GM19455 (cell line): ENCODE results near the gene TMEM238L.

Experiments
- ATAC-seq: cut with Tn5 transposase; IDR thresholded peaks from one replicate; pipeline ENCODE4 v1.9.1; 2021; ENCODE audit not compliant: unreplicated experiment

The TMEM238L gene

DNA sequence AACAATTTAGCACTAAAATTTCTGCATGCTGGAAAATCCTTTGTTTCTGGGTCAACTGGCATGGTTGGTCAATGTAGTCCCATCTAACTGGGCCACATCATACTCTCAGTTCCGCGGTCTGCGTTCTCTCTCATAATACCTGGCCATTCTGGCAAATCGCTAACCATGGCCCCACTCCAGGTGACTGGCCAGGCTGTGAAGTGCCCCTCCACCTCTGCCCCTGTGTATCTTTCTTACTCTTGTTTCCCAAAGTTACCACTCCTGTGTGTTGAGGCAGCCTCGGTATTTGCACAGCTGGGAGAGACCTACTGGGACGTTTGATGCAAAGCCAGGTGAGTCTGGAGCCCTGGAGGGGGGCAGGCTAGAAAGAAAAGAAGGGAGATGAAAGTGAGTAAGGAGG is 2.0 kb upstream of the TMEM238L start:
- no peak for ATAC-seq

DNA sequence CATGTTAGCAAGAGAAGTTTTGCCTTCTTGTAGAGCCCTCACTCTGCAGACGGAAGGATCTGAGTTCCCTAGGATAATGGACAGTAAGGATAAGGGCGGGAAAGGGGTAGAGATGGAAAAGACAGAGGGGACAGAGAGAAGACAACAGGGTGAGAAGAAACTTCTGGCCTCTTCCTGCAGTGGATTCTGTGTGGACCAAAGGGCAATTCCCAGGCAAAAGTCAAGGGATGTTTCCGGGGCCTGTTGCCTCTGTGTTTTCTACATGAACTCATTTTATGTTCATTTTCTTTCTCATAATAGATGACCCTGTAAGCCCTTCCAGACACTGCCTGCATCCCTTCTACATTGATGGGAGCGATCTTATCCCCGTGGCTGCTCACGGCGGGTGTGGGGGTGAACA is 647 bp upstream of the TMEM238L start:
- no peak for ATAC-seq

DNA sequence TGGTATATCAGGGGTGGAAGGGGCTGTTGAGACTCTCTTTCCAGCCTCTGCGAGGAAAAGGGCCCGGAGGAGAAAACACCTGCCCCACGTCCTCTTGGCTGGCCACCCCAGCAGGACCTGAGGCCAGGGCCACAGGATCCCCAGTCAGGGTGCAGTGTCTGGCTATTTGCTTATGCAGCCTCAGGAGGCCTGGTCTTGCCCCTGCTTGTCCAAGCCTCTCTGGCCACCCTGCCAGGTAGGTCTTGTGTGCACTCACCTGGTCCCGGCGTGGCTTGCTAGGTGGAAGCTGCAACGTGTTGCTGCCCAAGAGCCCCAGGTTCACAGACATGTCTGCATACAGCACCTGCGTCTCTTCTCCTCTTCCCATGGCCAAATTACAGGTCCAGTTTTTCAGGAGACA is 549 bp downstream of the TMEM238L start:
- no peak for ATAC-seq

DNA sequence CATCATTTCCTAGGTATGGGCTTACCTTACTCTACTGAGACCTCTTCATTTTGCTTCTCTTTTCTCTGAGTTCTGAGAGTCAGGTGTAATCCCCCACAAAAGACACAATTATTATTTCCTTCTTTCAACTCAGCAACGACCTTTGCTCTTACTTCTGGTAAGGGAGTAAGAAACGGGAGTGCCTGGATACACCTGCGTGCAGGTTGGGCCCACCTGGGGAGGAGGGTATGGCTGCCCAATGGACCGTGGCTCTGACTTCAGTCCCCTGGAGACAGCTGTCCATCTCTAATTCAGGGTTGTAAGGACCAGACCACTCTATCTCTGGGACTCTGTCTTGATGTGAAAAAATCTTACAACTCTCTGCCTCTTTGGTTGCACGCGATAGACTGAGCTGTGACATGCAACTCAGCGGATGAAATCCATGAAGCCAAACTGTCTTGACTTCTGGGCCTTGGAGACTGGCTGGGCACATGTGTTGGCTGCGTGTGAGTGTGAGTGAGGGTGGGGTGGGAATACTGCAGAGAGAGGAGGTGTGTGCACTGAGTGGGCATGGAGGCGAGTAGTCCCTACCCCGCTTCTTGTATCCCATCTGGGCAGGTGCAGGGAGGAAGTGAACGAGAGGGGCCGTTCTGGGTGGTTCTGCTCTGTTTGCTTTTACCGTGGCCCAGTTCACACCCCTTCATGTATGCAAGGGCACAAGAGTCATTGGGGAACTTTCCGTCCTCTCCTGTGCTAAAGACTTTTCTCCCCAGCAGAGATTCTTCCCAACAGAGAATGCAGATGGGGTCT is 1.2 kb downstream of the TMEM238L start:
- ATAC-seq, result no peak

DNA sequence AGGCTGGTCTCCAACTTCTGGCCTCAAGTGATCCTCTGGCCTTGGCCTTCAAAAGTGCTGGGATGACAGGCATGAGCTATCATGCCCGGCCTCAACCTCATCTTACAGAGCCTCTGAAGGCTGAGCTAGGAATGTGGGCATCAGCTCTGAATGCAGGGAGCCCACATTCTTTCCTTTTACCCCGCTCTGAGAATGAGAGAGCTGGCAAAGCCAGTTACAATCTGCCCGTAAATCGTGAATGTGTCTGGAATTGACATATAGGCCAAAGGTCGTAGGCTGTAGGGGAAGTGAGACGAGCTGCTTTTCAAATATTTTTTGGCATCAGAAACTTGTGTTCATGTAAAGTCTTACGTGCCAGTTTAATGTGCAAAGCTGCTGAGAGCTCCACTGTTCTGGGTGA is 4.5 kb downstream of the TMEM238L start:
- no peak for ATAC-seq

DNA sequence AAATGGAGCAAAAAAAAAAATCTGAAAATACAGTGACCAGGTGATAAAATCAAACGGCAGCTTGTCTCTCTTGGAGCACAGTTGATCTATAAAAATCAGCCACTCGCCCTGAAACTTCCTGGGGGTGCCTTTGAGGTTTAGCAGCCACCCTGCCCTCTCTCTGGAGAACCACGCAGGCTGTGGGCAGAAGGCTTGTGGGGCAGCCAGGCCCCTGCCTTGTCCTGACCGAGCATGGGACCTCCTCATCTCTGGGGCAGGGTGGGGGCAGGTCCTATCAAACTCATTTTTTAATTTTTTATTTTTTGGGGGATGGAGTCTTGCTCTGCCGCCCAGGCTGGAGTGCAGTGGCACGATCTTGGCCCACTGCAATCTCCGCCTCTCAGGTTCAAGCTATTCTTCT is 5.0 kb downstream of the TMEM238L start:
- ATAC-seq, result no peak

DNA sequence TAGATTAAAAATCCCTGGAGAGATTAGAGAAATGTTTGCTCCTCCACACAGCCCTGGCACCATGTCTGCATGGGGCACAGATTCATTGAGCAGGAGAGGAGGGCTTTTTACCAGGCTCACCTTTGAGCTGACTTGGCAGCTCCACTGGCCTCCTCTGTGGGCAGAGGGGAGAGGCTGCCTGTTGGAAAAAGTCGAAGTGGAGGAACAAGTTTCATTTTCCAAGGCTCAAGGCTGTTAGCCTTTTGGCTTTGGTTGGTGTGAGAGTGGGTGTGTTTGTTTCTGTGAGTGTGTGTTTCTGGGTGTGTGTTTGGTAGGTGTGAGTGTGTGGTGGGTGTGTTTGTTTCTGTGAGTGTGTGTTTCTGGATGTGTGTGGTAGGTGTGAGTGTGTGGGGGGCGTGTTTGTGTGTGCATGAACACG is 5.6 kb downstream of the TMEM238L start:
- no peak for ATAC-seq

DNA sequence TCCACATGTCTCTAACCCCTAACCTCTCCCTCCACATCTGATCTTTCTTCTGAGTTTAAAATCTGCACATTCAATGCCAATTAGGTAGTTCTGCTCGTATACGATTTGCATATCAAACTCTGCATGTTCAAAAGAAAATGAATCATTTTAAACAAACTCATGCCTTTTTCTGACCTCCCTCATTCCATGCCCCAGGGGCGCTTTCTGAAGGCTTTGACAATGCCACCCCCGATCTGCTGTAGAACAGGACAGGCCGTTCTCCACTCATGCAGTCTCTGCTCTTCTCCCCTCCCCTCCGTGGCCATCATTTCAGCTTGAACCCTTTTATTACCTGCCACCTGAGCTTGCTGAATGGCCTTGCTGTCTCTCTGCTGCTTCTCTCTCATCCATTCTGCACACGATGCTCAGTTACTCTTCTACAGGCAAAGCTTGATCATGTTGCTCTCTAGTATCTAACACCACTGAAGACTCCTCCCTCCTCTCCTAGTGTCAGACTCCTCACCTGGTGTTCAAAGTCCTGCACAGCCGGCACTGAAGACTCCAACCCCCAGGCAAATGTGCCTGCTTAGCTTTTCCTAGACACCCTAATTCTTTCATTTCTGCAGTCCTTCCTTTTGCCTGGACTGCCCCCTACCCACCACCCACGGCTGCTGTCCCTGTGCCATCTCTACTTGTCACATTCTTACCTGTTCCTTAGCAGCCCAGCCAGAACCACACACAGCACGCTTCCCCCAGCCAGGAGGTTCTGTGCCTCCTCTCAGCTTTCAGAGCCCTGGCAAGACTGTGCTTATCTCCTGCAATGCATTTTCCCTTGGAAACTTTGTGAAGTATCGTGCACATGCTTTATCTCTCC is 6.2 kb downstream of the TMEM238L start:
- ATAC-seq, result no peak

DNA sequence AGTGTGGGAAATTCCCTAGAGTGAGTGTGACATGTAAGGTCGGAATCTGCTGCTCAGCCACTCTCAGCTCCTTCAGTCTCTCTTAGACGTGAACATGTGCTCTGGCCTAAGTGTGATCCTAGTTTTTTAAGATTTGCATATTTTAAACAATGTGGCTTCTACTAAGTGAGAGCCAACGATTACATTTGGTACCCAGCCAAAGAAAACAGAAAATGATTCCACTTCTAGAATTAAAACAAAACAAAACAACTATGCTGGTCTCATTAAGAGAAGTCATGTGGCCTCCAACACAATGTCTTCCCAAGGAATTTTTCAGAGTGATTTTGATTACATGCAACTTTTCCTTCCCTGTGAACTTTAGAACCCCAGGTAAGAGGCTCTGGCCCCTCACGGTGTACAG is 10.1 kb downstream of the TMEM238L start:
- ATAC-seq, result no peak

DNA sequence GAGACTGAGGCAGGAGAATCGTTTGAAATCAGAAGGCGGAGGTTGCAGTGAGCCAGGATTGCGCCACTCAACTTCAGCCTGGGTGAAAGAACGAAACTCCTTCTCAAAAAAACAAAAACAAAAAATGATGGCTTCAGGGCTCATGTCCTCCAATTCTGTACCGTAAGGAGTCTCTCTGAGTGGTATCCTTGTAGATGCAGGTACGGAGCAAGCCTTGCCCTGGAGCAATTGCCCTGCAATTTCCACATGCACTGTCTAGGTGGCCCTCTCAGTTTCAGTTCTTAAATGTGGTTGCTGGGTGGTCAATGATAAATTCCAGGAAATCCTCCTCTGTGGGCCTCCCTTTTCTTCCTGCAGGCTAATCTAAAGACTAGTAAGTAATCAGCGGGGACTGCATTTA is 10.6 kb downstream of the TMEM238L start:
- ATAC-seq, result no peak

DNA sequence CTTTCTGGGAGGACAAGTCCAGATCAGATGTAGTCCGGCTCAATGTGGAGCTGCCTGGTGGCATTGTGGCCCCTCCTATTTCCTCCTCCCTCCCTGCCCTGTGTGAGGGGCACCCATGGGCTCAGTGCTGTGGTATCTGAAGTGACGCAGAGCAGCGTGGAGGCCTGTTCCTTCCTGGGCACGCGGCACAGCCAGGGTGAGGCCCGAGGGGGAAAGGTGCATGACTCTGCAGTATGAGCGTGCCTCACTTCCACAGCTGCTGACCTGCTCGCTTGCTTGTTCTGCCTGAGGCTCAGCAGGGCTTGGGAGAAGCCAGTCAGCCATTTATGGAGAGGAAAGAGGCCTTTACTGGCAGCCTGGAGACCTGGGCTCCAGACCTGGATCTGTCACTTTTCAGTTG is 11.7 kb downstream of the TMEM238L start:
- no peak for ATAC-seq

DNA sequence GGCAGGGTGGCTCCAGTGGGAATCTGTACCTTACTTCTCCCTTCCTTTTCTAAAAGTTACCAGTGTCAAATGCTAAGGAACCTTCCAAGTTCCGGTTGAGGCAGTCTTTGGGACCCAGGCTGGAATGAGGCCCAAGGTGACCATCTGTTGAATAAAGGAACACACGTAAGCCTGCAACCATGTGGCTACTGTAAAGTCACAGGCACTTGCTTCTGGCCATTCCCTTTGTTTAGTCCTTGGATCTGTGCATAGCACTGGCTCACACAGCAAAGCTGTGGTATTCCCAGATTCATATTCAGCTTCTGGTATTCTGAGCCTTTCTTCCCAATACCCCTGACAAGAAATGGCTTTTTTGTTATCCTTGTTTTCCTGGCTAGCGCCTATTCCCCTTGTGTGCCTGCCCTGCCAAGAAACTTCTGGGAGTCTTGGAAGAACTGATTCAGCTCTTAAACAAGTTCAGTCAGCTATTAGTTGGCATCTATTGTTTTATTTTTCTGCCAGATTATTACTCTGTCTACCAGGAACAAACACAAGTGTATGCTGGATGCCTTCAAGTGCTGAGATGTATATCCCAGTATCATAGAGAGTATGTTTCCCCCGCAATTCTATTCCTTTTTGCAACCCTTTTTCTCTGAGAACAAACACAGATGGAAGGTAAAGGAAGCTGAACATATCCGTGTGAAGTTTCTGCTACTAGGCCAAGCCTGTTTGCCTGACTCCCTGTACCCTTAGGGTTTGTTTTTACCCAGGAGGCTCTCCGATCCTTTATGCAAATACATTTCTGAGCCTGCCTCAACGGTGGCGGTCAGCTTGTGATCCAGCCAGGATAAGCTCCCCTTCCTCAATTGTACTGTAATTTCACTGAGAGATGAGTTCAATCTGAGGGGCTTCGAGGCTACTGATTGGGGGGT is 13.2 kb downstream of the TMEM238L start:
- ATAC-seq, result no peak

DNA sequence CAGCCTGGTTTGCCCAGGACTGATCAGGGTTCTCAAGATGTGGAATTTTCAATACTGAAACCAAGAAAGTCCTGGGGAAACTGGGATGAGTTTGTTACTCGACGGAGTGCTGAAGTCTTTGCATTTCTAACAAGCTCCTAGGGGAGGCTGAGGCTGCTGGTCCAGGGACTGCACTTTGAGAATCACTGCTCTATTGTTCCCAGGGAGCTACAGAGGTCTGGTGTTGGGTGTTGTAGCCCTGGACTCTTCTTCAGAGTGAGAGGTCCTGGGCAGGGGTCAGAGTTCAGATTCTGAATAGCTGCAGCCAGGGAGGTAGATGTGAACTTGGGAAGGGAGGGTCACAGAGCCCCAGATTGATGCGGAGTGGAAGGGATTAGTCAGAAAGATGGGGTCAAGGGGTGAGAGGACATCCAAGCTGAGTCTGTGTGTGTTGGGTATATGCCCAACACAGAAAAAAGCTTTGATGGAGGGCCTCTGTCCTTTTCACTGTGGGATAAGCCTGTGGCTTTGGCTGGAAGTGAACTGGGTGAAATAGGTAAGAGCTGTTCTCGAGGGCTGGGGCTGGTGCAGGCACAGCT is 14.1 kb downstream of the TMEM238L start:
- ATAC-seq, result no peak

DNA sequence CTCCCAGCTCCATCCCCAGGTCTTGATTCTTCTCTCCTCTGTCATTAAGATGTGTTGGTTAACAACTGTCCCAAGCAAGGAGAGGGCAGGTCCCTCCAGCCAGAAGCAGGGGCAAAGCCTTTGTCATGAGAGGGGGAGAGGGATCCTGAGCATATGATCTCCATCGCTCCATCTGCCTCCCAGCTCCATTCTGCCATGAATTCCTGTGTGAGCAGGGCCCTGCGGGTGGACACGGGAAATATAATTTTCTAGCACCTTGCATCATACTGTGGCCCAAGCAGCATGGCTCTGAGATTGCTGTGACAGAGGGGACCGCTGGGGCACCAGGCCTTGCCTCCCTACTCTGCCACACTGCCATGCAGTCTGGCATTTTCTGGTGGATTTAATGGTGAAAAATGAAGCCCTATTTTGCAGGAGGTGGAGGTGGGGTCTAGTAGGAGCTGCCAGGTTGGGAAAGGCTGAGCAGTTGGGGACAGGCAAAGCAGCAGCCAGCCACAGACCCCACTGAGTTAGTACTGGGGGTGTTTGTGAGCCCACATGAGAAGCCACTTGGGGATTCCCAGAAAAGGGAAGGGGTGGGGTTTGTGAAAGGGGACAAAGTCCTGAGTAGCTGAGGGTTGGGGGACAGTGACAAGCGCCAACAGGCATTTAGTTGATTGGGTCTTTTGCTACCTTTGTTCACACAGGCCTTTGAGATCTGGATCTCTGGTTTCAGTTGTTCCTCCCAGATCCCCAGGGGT is 16.4 kb downstream of the TMEM238L start:
- no peak for ATAC-seq

DNA sequence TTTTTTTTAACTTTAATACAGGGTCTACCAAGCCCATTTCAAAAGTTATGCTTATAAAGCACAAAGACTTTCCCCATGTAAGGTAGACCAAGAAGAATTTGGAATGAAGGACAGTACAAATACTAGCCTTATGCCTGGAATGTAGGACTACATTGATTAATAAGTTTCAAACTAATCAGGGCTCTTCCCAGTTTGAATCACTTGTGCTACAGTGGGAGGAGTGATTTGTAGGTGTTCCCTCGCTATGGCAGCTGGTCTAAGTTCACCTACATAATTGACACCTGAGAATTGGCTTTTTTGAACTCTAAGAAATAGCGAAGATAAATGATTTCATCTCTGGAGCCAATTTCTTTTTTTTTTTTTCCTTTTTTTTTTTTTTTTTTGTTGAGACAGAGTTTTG is 18.6 kb downstream of the TMEM238L start:
- ATAC-seq, result no peak

DNA sequence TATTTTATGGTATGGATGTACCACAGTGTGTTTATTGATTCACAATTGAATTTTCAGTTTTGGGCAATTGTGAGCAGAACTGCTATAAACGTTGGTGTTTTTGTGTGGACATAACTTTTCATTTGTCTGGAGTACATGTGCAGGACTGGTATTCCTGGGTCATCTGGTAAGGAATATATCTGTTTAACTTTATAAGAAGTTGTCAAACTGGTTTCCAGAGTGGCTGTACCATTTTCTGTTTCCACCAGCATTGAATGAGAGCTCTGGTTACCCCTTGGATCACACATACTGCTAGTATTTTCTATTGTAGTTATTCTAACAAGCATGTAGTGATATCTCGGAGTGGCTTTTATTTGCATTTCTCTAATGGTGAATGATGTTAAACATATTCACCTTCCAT is 24.3 kb downstream of the TMEM238L start:
- ATAC-seq, result no peak

DNA sequence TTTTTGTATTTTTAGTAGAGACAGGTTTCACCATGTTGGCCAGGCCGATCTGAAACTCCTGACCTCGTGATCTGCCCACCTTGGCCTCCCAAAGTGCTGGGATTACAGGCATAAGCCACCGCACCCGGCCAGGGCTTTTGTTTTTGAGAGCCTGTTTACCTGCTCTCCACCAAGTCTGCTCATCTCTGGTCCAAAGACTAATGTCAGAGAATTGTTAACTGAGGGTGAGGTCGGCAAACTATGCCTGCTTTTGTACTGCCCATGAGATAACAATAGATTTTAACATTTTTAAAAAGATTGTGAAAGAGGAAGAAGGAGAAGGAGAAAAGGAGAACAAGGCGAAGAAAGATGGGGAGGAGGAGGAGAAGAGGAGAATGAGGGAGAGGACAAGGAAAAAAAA is 26.0 kb downstream of the TMEM238L start:
- ATAC-seq, result no peak

DNA sequence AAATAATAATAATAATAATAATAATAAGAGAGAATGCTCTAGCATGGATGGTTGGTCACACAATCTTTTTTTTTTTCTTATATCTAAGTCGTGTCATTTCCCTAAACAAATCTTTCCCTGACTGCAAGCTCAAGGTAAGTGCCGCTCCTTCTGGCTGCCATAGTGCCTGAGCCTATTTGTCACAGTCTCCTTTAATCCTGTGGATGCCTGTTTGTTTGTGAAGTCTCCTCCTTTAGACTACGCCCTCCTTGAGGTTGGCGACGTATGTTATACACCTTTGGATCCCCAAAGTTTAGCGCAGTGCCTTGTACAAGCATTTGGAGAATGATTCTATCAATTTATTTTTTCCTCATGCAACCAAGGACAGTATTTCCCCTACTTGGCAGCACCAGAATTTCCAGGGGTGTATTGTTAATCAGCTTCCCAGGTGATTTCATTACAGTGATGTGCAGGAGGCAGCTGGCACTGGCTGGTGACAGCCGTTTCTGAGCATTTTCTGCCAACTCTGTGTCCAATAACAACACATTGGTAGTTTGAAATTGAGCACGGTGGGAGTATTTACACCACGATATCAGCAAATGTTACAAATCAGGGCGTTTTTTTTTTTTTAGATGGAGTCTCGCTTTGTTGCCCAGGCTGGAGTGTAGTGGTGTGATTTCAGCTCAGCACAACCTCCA is 26.6 kb downstream of the TMEM238L start:
- no peak for ATAC-seq

DNA sequence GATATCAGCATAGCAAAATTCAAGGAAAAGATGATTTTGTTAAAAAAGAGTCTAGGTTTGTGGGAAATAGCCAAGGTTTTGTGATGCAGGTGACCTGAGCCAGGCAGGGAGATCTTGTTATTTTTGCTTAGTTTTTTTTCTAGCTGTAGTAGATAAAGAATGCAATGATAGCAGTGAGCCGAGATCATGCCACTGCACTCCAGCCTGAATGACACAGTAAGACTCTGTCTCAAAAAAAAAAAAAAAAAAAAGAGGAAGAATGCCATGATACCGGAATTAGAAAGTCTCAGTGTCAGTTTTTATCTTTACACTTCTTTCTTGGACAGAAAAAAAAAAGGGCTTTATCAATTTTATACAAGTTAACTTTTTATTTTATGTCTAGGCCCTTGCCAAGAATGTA is 27.5 kb downstream of the TMEM238L start:
- ATAC-seq, result no peak
